Measurements from ENCODE around the gene TM4SF4. TPM values are rescaled to one million over a fixed set of nuclear protein-coding genes. Genes with fewer than 3 reads are reported as not detected.

Gene TM4SF4
- total RNA-seq, 4 donors from 2014 or later, result 1.3 to 3.2 (median 2.2) TPM; not detected in 1

- 18 to 29% methylated on average over 1 of the region's 1 CpG for WGBS, 2 donors (ENCODE audit: low coverage in 1 of 2)
- ATAC-seq, result peak; percentile 62
- peaks cover 0 to 12% (median 0%) of the 10 kb centered on the region in 3 donors for H3K4me1 ChIP-seq
Measured at GRCh38 chr3:149460117-149460516, 14.4 kb upstream of the TM4SF4 start.

GRCh38 chr3:149462051-149462450, 12.4 kb upstream of the TM4SF4 start:
- no peak for ATAC-seq
- no peaks in the 10 kb centered on the region for H3K9me3 ChIP-seq
- TF ChIP-seq POLR2AphosphoS5 (IDR thresholded peaks at IDR 0.05) (no peak), EP300 (IDR thresholded peaks at IDR 0.05) (no peak), POLR2A (IDR thresholded peaks at IDR 0.05) (no peak), CTCF (IDR thresholded peaks at IDR 0.05) (no peak)
- H3K4me3 ChIP-seq, result no peak overlapping the region
- no peaks in the 10 kb centered on the region for H3K36me3 ChIP-seq
- no peak overlapping the region for H3K27ac ChIP-seq
- 94% methylated on average over 3 of the region's 3 CpGs; no CpG with 5 or more reads in 1 of the 2 donors for WGBS, 2 donors (ENCODE audit: low coverage in 1 of 2)
- H3K27me3 ChIP-seq, result no peaks in the 10 kb centered on the region
- H3K4me1 ChIP-seq, result peaks cover 0 to 12% (median 0%) of the 10 kb centered on the region in 3 donors

More at GRCh38 chr3:149460117-149460516, 14.4 kb upstream of the TM4SF4 start:
- TF ChIP-seq POLR2AphosphoS5 (IDR thresholded peaks at IDR 0.05), result peak; percentile 20
- no peak for TF ChIP-seq EP300 (IDR thresholded peaks at IDR 0.05)
- no peaks in the 10 kb centered on the region for H3K27me3 ChIP-seq
- no peaks in the 10 kb centered on the region for H3K36me3 ChIP-seq
- H3K4me3 ChIP-seq, result no peak overlapping the region
- H3K27ac ChIP-seq, result peak overlapping the region in 1 of 4 donors; percentile 48
- H3K9me3 ChIP-seq, result no peaks in the 10 kb centered on the region

- 62 to 86% methylated on average over 2 of the region's 2 CpGs for WGBS, 2 donors (ENCODE audit: low coverage in 1 of 2)
- Histone ChIP-seq H3K27me3 (no peaks in the 10 kb centered on the region), H3K9me3 (no peaks in the 10 kb centered on the region), H3K4me1 (peaks cover 0 to 12% (median 0%) of the 10 kb centered on the region in 3 donors), H3K4me3 (no peak overlapping the region), H3K36me3 (no peaks in the 10 kb centered on the region), H3K27ac (no peak overlapping the region)
- no peak for ATAC-seq
- TF ChIP-seq CTCF (IDR thresholded peaks at IDR 0.05), result no peak
- TF ChIP-seq POLR2AphosphoS5 (IDR thresholded peaks at IDR 0.05), result no peak
- TF ChIP-seq POLR2A (IDR thresholded peaks at IDR 0.05), result no peak
- no peak for TF ChIP-seq EP300 (IDR thresholded peaks at IDR 0.05)
Measured at GRCh38 chr3:149462581-149463011, 11.9 kb upstream of the TM4SF4 start.

- Histone ChIP-seq H3K4me3 (no peak overlapping the region), H3K27ac (no peak overlapping the region), H3K9me3 (no peaks in the 10 kb centered on the region), H3K4me1 (peaks cover 0 to 12% (median 0%) of the 10 kb centered on the region in 3 donors), H3K36me3 (no peaks in the 10 kb centered on the region), H3K27me3 (no peaks in the 10 kb centered on the region)
- no peak for ATAC-seq
- 99% methylated on average over 14 of the region's 18 CpGs; no CpG with 5 or more reads in 1 of the 2 donors for WGBS, 2 donors (ENCODE audit: low coverage in 1 of 2)
- TF ChIP-seq POLR2AphosphoS5 (IDR thresholded peaks at IDR 0.05) (no peak), CTCF (IDR thresholded peaks at IDR 0.05) (no peak), POLR2A (IDR thresholded peaks at IDR 0.05) (no peak), EP300 (IDR thresholded peaks at IDR 0.05) (no peak)
Measured at GRCh38 chr3:149463921-149464320, 10.6 kb upstream of the TM4SF4 start.

GRCh38 chr3:149464542-149465328, 9.8 kb upstream of the TM4SF4 start:
- TF ChIP-seq POLR2AphosphoS5 (IDR thresholded peaks at IDR 0.05) (no peak), EP300 (IDR thresholded peaks at IDR 0.05) (no peak), POLR2A (IDR thresholded peaks at IDR 0.05) (no peak), CTCF (IDR thresholded peaks at IDR 0.05) (no peak)
- H3K27me3 ChIP-seq, result no peaks in the 10 kb centered on the region
- no peaks in the 10 kb centered on the region for H3K36me3 ChIP-seq
- no peak overlapping the region for H3K27ac ChIP-seq
- 87 to 90% methylated on average over 11 to 12 of the region's 31 CpGs for WGBS, 2 donors (ENCODE audit: low coverage in 1 of 2)
- no peak overlapping the region for H3K4me3 ChIP-seq
- no peaks in the 10 kb centered on the region for H3K9me3 ChIP-seq
- no peak for ATAC-seq
- H3K4me1 ChIP-seq, result peaks cover 0 to 8% (median 0%) of the 10 kb centered on the region in 3 donors
